ENCODE results near the gene PPP6R3.

- TF ChIP-seq, protein P1, sequence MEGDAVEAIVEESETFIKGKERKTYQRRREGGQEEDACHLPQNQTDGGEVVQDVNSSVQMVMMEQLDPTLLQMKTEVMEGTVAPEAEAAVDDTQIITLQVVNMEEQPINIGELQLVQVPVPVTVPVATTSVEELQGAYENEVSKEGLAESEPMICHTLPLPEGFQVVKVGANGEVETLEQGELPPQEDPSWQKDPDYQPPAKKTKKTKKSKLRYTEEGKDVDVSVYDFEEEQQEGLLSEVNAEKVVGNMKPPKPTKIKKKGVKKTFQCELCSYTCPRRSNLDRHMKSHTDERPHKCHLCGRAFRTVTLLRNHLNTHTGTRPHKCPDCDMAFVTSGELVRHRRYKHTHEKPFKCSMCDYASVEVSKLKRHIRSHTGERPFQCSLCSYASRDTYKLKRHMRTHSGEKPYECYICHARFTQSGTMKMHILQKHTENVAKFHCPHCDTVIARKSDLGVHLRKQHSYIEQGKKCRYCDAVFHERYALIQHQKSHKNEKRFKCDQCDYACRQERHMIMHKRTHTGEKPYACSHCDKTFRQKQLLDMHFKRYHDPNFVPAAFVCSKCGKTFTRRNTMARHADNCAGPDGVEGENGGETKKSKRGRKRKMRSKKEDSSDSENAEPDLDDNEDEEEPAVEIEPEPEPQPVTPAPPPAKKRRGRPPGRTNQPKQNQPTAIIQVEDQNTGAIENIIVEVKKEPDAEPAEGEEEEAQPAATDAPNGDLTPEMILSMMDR (IDR thresholded peaks at IDR 0.05; ENCODE audit: poor library complexity), result no peak
- no peak for TF ChIP-seq EZH2 (IDR thresholded peaks at IDR 0.05; ENCODE audit: borderline replicate concordance)
Observed at GRCh38 chr11:68536706-68537105, 76.2 kb downstream of the PPP6R3 start.
